Endothelial cell of hepatic sinusoid (primary cell): ENCODE measurements around the gene PTPRM.

Experiments
- in situ Hi-C: cut with HindIII; loops from 2 replicates; pipeline ENCODE4 v1.10.0; 2017; ENCODE audit warnings: low sequenced_read_pairs

PTPRM gene

GRCh38 chr18:7978834-7979233 is 411.7 kb downstream of the PTPRM start:
- in situ Hi-C loops = no loop called here

- in situ Hi-C loops = no loop called here
These were observed 412.6 kb downstream of the PTPRM start for GRCh38 chr18:7979714-7980113.

DNA sequence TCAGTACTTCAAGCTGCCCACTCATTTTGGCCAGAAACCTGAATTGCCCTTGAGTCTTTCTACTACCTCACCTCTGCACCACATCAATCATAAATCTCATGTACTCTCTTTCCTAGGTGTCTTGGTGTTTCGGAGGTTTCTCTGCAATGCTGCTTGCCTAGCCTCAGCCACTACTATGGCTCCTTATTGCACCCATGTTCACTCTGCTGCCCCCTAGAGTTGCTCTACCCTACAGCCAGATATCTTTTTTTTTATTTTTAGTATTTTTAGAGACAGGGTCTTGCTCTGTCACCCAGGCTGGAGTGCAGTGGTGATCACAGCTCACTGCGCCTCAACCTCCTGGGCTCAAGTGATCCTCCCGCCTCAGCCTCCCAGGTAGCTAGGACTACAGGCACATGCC is 413.0 kb downstream of the PTPRM start:
- in situ Hi-C loops = no loop called here

DNA sequence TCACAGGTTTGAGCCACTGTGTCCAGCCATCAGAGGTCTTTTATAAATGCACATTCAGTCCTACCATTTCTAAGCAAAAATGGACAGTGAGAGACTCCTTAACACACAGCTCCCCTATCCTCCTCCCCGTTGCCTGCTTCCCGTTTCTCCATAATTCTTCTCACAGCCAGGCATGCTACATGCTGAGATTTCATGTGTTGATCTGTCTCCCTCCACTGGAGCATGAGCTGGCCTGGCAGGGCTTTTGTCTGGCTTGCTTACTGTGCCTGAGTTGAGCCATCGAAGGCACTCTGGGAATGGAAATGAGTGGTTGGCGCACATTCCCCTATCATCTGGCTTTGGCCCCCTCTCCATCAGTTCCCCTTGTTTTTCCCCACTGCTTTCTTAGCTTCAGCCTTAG is 413.5 kb downstream of the PTPRM start:
- in situ Hi-C loops = no loop called here

- in situ Hi-C loops = no loop called here
These were observed 415.1 kb downstream of the PTPRM start for GRCh38 chr18:7982216-7982615.

DNA sequence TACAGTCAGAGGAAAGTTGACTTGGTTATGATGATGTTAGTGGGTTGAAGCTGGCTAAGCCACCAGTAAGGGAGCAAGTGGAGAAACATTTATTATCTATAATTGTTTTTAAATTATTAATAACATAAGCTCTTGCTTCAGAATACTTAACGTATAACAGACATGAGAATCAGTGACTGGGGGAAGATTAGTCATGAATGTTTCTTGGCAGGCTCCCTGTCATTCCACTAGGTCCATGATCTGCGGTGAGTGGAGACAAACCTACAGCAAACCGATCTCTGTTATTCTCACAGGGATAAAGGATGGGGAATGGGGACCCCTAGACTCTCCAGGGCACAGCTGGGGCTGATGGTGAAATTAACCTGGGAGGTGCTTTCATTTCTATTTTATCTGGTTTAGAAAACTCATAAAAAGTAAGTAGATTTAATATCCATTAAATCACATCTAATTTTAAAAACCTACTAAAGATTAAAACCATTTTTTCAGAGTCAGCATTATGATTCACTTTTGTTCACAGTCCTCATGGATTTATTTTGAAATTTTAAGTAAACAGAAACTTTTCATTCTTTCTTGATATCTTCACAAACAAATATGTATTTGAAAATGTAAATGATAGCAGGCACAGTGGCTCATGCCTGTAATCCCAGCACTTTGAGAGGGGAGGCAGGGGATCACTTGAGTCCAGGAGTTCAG is 420.3 kb downstream of the PTPRM start:
- in situ Hi-C loops = no loop called here

DNA sequence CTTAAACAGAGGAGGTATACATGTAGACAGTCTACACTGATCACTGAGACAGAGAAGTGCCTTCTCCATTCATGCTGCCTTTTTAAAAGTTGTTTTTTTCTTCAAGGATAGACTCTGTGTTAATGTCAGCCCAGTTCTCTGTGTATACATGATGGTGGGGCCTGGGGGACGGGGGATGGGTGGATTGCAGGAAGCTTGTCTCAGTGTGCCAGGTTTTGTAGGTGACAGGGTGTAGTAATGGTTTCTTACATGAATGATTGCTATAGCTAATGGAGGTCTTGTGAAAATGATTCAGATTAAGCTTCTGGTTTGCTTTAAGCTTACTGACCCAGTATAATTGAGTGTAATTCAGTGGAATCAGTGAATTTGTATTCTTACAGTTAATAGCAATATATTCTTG is 423.6 kb downstream of the PTPRM start:
- in situ Hi-C loops = no loop called here

GRCh38 chr18:8001711-8002301 is 434.7 kb downstream of the PTPRM start:
- in situ Hi-C loops = no loop called here

- in situ Hi-C loops = no loop called here
These were observed 437.0 kb downstream of the PTPRM start for GRCh38 chr18:8003878-8004675.

GRCh38 chr18:8004792-8005191 is 437.7 kb downstream of the PTPRM start:
- in situ Hi-C loops = no loop called here

DNA sequence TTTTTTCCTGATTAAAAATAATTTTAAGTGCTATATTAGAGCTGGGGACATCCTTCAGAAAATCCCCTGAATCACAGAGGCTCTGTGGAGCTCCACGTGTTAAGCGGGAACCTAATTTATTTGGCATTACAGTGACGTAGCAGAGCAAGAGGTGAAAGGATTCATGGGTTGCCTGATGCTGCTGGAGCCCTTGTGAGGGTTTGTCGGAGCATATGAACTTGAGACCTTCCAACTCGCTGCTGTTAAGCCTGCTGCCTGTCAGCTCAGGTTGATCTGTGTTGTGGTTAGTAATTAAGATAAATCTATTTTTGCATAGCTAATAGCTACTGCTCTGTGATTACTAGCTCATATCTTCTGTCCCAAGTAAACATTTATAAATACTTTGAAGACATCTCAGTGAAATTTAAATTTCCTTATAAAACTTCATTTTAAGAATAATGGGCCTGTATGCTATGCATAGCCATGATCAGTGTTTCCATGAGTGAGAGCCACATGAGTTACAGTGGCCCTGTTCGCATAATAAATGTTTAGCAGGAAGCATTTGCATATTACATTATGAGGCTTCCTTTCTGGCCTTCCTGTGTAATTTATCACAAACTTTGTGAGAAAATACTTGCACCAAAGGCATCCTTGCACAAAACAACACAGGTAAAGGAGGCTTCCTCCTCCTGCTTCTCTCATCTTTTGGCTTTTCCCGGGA is 438.9 kb downstream of the PTPRM start:
- in situ Hi-C loops = no loop called here

DNA sequence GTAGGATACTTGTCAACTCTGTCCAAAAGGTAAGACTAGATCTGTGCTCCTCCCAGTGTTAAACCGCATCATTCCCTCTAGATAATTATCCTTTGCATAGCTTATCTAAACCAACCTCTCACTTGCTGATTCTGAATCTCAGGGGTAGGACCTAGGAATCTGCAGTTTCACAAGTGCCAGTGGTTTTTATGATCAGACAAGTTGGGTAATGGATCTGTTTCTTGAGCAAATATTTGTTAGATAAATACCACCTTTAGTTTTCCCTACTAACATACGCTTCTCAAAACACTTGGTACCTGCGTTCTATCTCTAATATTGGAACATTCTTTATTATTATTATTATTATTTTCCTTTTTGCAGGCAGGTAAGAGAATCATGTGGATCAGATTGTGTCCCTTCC is 439.9 kb downstream of the PTPRM start:
- in situ Hi-C loops = no loop called here

DNA sequence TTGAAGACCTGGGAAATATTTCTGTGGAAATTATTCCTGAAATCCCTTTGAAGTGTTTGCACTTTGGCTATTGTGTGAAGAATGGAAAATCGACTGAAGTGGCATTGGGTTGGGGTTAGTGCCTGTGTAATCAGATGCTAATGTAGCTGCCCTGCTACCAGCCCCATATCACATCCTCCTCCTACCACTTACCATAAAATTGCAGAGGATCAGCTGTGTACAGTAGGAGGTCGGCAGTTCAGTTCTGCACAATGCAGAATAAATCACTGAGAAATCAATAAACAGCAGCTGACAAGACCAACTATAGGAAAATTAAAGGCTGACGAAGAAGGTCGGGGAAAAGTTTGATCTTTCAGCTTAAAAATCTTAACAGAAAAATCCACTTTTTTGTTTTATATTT is 440.9 kb downstream of the PTPRM start:
- in situ Hi-C loops = no loop called here

DNA sequence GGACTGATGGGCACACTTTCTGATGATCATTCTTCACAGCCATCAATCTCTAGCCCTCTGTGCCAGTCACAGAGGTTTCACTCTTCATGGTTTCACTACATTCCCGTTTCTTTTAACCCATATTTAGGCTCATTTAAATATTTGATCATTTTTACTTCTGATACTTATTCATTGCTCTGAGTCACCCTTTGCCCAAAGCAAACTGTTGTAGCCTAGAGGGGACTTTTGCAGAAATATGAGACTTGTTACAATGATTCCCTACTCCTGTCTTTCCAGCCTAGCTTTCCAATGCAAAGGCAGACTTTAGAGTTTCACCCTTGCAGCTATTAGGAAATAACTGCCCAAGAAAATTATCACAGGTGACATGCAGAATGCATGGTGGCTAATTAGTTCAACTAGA is 444.2 kb downstream of the PTPRM start:
- in situ Hi-C loops = no loop called here

DNA sequence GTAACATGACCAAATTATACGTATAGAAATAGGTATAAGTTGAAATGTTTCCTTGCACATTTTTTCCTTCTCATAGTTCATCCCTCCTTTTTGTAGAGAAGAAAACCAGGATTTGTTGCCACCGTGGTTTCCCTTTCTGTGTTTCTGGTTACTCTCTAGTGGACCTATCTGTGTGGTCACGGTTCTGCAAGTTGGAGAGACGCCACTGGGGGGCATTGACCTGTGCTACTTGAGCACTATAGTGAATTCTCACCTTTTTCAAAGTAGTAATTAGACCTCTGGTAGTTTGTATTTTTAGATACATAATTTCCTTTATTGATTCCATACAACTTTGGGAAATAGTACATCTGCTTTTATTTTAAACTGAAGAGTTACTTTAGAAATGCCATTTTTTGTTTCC is 444.8 kb downstream of the PTPRM start:
- in situ Hi-C loops = no loop called here

DNA sequence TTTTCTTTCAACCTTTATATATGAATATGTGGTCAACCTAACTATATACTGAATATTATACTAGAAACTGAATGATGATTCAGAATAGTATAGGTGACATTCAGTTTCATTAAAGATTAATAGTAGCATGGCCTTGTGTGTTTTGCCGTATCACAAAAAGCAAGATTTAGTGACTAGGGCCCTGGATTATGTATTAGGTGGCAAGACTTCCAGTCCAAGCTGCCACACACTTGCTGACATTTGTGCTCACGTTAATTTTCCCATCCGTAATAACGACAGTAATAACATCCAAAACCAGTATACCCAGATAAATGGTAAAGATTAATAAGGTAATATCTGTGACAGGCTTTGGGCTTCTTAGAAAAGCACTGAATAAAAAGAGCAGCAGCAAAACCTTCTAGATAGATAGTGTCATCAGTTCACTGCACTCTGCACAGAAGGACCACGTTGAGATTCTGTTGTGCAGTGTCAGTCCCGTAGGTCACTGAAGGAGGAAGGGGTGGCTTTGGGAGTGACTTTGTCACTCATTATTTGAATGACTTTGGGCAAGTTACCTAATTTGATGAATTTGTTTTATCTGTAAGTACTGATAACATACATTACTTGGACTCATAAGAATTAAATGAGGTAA is 451.7 kb downstream of the PTPRM start:
- in situ Hi-C loops = no loop called here

- in situ Hi-C loops = no loop called here
These were observed 452.5 kb downstream of the PTPRM start for GRCh38 chr18:8019600-8019999.

- in situ Hi-C loops = no loop called here
These were observed 453.2 kb downstream of the PTPRM start for GRCh38 chr18:8020132-8020846.

DNA sequence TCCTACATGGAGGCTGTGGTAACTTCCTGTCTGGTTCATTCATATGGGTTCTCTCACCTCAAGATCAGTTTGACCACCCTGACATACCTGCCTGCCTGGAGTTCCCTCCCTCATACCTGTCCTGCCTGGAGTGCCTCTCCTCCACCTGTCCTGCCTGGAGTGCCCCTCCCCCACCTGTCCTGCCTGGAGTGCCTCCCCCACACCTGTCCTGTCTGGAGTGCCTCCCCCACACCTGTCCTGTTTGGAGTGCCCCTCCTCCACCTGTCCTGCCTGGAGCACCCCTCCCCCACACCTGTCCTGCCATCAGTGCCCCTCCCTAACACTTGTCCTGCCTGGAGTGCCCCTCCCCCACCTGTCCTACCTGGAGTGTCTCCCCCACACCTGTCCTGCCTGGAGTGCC is 461.9 kb downstream of the PTPRM start:
- in situ Hi-C loops = no loop called here

DNA sequence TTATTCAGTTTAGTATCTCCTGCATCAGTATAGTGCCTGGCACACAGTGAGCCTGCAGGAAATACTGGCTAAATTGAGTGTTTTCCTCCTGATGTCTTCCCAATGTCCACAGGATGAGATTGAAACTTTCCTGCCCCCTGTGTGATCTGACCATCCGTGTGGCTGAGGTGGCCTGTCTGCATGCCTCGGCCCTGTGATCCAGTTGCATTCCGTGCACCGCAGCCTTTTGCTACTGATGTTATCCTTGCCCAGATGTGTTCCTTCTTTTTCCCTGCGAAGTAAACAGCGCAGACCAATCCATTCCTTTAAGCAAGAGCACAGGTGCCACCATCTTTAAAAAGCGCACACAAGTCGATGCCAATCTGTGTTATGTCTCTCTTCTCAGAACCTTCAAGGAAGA is 462.6 kb downstream of the PTPRM start:
- in situ Hi-C loops = no loop called here
